LNCaP clone FGC (cell line): Measurements from ENCODE around the gene COPS6.

Source experiments
- DNase-seq: peaks from one replicate; pipeline ENCODE4 v3.0.0-alpha.2; 2011; ENCODE audit warnings: low read depth
- H3K4me3 ChIP-seq: 2 replicates; pipeline ENCODE4 v1.5.1; 2011; ENCODE audit warnings: mild to moderate bottlenecking, low read depth, low read length, control low read depth
- TF ChIP-seq, protein P1 (sequence below): IDR thresholded peaks from 2 replicates; pipeline ENCODE4 v1.5.1; 2012; ENCODE audit warnings: mild to moderate bottlenecking; ENCODE audit not compliant: control insufficient read depth, insufficient read depth; ENCODE audit errors: extremely low read depth

COPS6 gene

DNA sequence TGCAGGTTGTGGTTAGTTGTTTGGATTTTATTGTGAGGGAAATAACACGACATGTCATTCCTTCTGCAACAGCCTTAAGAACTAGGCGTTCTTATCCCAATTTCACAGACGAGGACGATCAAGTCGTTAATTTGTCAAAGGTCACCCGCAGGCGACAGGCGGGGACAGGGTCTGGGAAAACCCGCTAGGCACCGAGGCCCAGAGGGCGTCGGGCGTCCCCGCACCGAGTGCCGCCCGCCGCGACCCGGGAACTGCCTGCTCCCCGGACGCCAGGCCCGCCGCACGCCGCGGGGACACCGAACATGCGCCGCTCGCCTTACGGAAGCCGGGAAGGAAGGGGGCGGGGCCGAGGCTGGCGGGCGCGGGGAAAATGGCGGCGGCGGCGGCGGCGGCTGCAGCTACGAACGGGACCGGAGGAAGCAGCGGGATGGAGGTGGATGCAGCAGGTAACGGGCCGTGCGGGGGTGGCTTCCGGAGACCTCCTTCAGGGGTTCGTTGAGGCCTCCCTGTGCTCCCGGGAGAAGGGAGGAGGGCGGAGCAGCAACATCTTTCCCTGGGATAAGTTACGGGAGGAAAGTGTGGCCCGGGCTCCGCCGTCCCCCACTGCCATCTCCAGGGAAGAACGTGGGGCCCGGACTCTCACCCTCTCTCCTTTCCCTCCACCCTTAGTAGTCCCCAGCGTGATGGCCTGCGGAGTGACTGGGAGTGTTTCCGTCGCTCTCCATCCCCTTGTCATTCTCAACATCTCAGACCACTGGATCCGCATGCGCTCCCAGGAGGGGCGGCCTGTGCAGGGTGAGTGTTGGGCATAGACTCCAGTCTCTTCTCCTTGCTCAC, at the start of gene COPS6:
COPS6 (plus strand) TSS at position 349 of the 837 bp plus-strand sequence; CDS start at position 371, 22 bp downstream.
- no peak for DNase-seq
- TF ChIP-seq, protein P1, sequence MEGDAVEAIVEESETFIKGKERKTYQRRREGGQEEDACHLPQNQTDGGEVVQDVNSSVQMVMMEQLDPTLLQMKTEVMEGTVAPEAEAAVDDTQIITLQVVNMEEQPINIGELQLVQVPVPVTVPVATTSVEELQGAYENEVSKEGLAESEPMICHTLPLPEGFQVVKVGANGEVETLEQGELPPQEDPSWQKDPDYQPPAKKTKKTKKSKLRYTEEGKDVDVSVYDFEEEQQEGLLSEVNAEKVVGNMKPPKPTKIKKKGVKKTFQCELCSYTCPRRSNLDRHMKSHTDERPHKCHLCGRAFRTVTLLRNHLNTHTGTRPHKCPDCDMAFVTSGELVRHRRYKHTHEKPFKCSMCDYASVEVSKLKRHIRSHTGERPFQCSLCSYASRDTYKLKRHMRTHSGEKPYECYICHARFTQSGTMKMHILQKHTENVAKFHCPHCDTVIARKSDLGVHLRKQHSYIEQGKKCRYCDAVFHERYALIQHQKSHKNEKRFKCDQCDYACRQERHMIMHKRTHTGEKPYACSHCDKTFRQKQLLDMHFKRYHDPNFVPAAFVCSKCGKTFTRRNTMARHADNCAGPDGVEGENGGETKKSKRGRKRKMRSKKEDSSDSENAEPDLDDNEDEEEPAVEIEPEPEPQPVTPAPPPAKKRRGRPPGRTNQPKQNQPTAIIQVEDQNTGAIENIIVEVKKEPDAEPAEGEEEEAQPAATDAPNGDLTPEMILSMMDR = no peak
- H3K4me3 ChIP-seq = peak within 1 kb of the TSS; percentile 63

DNA sequence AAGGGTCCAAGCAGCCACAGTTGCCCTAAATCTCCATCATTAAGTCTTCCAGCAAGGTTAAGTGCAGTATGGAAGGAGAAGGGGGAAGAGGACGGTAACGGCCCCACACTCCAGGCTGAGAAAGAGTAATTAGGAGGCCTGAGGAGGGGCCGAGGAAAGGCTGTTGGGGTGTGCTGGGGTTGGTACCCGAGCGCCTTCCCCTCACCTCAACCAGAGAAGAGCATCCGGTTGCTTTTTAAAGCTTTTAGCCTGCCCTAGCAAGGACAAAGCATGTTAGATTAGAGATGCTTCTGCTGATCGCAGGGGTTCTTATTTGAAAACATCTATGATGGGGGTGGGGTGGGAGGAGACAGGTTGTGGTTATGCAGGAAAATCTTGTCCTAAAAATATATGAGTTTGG, 48.2 kb upstream of the COPS6 start:
- TF ChIP-seq, protein P1 = no peak
- H3K4me3 ChIP-seq = no peak overlapping the region
- no peak for DNase-seq

DNA sequence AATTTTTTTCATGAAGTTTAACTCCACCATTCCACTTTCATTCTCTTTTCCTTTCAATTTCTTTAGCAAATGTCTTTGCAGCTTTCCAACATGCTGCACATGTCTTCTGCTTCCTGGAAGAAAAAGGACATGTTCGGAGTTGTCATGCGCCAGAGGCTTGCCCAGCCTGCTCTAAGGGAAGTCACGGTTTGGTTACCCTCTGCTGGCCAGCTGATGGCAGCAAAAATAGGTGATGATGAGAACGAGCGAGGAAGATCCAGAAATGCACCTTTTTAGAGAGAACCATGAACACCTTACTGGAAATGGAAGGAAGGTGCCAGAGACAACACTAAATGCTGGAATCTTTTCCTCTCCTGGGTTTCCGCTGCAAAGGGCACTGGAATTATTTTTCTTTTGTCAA, 44.1 kb upstream of the COPS6 start:
- DNase-seq = no peak
- TF ChIP-seq, protein P1 = peak; percentile 52
- H3K4me3 ChIP-seq = no peak overlapping the region

DNA sequence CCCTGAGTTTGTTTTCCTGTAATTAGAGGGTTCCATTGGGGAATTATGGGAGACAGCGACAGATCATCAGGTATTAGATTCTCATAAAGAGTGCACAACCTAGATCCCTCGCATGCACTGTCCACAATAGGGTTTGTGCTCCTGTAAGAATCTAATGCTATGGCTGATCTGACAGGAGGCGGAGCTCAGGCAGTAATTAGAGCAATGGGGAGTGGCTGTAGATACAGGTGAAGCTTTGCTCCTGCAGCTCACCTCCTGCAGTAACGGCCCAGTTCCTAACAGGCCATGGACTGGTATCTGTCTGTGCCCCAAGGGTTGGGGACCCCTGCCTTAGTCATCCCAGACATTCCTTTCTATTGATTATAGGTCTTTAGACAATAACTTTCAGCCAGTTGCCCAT, 40.1 kb upstream of the COPS6 start:
- TF ChIP-seq, protein P1 = no peak
- DNase-seq = no peak
- H3K4me3 ChIP-seq = no peak overlapping the region

DNA sequence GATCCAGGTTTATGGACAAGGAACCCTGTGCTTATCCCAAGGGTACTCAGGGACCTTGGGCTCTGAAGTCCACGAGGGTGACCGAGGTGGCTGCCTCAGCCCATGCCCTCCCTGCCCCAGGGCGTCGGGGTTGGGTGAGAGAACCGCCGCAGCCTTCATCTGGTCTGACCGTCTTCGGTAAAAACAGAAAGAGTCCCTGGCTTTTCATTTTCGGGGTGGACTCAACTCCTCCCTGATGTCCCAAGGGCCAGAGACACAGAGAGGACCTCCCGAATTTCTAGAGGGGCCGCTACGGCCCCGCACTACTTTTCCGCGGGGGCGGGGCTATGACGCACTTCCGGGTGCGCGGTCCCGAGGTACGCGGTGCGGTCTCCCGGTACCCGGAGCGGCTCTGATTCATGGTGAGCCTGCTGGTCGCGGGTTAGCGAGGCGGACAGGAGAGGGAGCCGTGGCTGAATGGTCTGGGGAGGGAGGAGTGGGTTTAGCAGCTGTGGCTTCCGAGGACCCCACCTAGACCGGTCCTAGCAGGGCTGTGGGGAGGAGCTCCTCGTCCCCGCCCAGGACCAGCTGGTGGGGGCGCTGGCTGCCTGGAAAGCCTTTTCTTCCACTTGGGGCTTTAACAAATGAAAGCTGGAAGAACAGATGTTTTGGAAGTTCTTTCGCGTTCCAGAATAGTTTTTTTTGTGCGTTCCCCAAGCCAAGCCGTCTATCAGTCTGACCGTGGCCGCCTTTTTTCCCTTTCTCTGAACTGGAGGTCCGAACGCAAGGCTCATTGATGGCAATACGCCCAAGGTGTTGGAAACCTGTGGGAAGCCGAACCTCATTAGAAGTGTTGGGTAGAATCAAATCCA, 39.1 kb upstream of the COPS6 start, which contains the start of gene ZSCAN21:
ZSCAN21 (plus strand) TSS at position 334 of the 851 bp plus-strand sequence. CDS start 7,233 bp downstream, outside the sequence.
- TF ChIP-seq, protein P1 = no peak
- DNase-seq = no peak
- H3K4me3 ChIP-seq = peak within 1 kb of the TSS; percentile 85

DNA sequence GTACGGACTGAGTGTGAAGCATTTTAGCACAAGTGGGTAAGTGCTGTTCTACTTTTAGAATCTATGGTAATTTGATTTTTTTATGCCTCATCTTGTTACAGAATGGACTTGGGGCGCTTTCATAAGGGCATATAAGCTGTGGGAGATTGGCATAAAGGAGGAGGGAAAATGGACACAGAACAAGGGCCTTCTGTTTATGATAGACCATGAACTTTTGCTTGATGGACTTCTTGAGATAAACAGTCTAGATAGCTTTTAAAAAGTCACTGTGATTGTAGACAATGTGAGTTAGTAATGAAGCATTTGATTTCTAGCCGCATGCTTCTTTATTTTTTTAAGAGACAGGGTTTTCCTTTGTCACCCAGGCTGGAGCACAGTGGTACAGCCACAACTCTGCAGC, 37.2 kb upstream of the COPS6 start:
- no peak for DNase-seq
- TF ChIP-seq, protein P1 = no peak
- no peak overlapping the region for H3K4me3 ChIP-seq
